Suprapubic skin (tissue), 4 donors: ENCODE measurements around the gene TRRAP. TPM values are rescaled to one million over a fixed set of nuclear protein-coding genes. Genes with fewer than 3 reads are reported as not detected.

Experiments
- DNase-seq, 2 donors: peaks; one replicate each; pipeline ENCODE4 v3.0.0-alpha.2; 2019; ENCODE audit warnings: low spot score in 2 of 2
- H3K27ac ChIP-seq: fragments of 200-600 bp; sonication (generic); one replicate; pipeline ENCODE4 v1.5.1; 2019
- H3K27me3 ChIP-seq: fragments of 200-600 bp; sonication (generic); one replicate; pipeline ENCODE4 v1.5.1; 2019
- H3K36me3 ChIP-seq: fragments of 200-600 bp; sonication (generic); one replicate; pipeline ENCODE4 v1.5.1; 2019
- H3K4me1 ChIP-seq: fragments of 200-600 bp; sonication (generic); one replicate; pipeline ENCODE4 v1.5.1; 2019
- H3K4me3 ChIP-seq: fragments of 200-600 bp; sonication (generic); one replicate; pipeline ENCODE4 v1.5.1; 2019; ENCODE audit warnings: mild to moderate bottlenecking
- H3K9me3 ChIP-seq: fragments of 200-600 bp; sonication (generic); one replicate; pipeline ENCODE4 v1.5.1; 2019
- CTCF ChIP-seq, 2 donors: fragments of 200-600 bp in 1 of 2; fragments of 450-650 bp in 1 of 2; sonication (generic) in 1 of 2; IDR thresholded peaks; one replicate each; pipeline ENCODE4 v1.5.1; 2016 to 2019; ENCODE audit warnings: antibody characterized with exemption in 2 of 2, mild to moderate bottlenecking in 1 of 2, moderate library complexity in 1 of 2
- EP300 ChIP-seq: sonication (generic); formaldehyde crosslinking; IDR thresholded peaks from one replicate; pipeline ENCODE4 v1.6.1; 2017; ENCODE audit warnings: antibody characterized with exemption
- POLR2A ChIP-seq, 2 donors: fragments of 450-650 bp; IDR thresholded peaks; one replicate each; pipeline ENCODE4 v1.6.1; 2017; ENCODE audit warnings: antibody characterized with exemption in 2 of 2, mild to moderate bottlenecking in 2 of 2, moderate library complexity in 2 of 2
- POLR2AphosphoS5 ChIP-seq, 3 donors: sonication (generic); formaldehyde crosslinking; IDR thresholded peaks; one replicate each; pipeline ENCODE4 v1.6.1; 2017; ENCODE audit warnings: antibody characterized with exemption in 3 of 3
- WGBS: methylation state at CpG from one replicate; pipeline ENCODE4 v1.1.5; 2018; 5-methylcytosine and 5-hydroxymethylcytosine counted together
- total RNA-seq, 4 donors: library from RNA; depleted of rRNA; stranded (reverse); fragments of >200 nt; gene quantifications; one replicate each; pipeline ENCODE4 v1.1.0, GENCODE V29; 2016

TRRAP gene
- 10 to 100 TPM; 46.2 to 97.1 (median 65.7) TPM for total RNA-seq

DNA sequence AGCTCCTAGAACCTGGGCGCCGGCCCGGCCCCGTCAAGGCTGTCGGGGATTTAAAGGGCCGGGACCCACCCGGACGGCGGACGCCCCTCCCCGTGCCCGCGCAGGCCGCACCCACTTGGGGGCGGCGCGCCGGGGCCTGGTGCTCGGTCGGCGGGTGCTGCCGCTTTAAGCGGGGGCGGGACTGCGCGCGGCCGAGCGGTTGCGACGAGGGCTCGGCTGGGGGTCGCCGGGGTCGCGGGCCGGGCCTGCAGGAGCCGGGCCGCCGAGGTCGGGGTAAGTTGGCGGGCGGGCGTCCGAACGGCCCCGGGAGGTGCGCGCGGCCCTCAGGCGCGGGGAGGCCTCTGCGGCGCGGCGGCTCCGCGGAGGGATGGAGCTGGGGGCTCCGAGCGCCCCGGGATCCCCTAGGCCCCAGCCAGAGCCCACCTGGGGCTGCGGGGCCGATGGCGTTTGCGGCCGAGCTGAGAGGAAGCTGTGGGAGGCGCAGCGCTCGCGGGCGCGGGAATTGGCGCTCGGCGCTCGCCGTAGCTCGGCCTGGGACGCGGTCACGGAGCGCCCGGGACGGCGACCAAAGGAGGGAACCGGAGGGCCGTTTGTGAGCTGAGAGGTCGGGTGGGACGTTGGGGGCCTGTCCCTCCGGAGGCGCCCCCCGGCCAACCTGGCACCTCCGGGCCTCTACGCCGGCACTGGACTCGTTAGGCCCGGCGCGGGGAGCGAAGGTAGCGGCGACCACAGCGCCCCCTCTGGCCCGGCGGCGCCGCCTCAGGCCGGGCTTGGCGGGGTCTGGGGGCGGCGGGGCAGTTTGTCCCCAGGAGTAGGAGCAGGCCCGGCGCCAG, at the start of gene TRRAP:
TSS of gene TRRAP (plus strand) at position 168 of the 833 bp plus-strand sequence. CDS start 2,619 bp downstream, outside the sequence.
- peaks cover 29% of the 10 kb centered on the region for H3K4me1 ChIP-seq
- peak; percentile 83 to 85 for DNase-seq
- TF ChIP-seq EP300 (no peak), CTCF (IDR thresholded peaks at IDR 0.05) (peak; percentile 51 to 98), POLR2AphosphoS5 (IDR thresholded peaks at IDR 0.05) (peak in 2 of 3 donors; percentile 47 to 87), POLR2A (IDR thresholded peaks at IDR 0.05) (no peak)
- peak within 1 kb of the TSS; percentile 98 for H3K27ac ChIP-seq
- no CpG with 5 or more reads among the region's 113 CpGs for WGBS
- H3K4me3 ChIP-seq: peak within 1 kb of the TSS; percentile 100
- no peaks in the 10 kb centered on the region for H3K27me3 ChIP-seq
- H3K9me3 ChIP-seq: no peaks in the 10 kb centered on the region
- peaks cover 10% of the 10 kb centered on the region for H3K36me3 ChIP-seq

GRCh38 chr7:98830972-98831548, 47.3 kb upstream of the TRRAP start:
- TF ChIP-seq EP300 (no peak), POLR2AphosphoS5 (IDR thresholded peaks at IDR 0.05) (no peak), POLR2A (IDR thresholded peaks at IDR 0.05) (no peak), CTCF (IDR thresholded peaks at IDR 0.05) (no peak)
- Histone ChIP-seq H3K36me3 (no peaks in the 10 kb centered on the region), H3K9me3 (no peaks in the 10 kb centered on the region), H3K27ac (no peak overlapping the region), H3K4me3 (no peak overlapping the region), H3K27me3 (peaks cover 15% of the 10 kb centered on the region), H3K4me1 (peaks cover 11% of the 10 kb centered on the region)
- WGBS: 74% methylated on average over 2 of the region's 2 CpGs
- DNase-seq: no peak

DNA sequence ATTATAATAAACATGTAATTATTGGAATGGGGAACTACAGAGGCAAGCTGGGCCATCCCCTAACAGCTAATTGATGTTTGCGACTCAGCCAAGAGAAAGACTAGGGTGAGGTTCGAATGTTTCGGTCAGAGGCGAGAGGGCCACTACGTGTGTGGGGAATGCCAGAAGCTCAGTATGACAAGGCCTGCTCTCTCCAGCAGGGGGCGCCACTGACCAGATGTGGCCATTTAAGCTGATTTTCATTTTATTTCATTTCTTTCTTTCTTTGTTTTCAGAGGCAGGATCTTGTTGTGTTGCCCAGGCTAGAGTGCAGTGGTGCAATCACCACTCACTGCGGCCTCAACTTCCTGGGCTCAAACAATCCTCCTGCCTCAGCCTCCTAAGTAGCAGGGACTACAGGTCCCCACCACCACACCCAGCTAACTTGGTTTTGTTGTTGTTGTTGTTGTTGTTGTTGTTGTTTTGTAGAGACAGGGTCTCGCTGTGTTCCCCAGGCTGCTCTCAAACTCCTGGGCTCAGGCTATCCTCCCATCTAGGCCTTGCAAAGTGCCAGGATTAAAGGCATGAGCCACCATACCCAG, 46.6 kb upstream of the TRRAP start:
- 83% methylated on average over 8 of the region's 8 CpGs for WGBS
- Histone ChIP-seq H3K27ac (no peak overlapping the region), H3K4me1 (peaks cover 4% of the 10 kb centered on the region), H3K9me3 (no peaks in the 10 kb centered on the region), H3K4me3 (no peak overlapping the region), H3K36me3 (no peaks in the 10 kb centered on the region), H3K27me3 (peaks cover 15% of the 10 kb centered on the region)
- TF ChIP-seq POLR2A (IDR thresholded peaks at IDR 0.05) (no peak), POLR2AphosphoS5 (IDR thresholded peaks at IDR 0.05) (no peak), EP300 (no peak), CTCF (IDR thresholded peaks at IDR 0.05) (no peak)
- DNase-seq: no peak

DNA sequence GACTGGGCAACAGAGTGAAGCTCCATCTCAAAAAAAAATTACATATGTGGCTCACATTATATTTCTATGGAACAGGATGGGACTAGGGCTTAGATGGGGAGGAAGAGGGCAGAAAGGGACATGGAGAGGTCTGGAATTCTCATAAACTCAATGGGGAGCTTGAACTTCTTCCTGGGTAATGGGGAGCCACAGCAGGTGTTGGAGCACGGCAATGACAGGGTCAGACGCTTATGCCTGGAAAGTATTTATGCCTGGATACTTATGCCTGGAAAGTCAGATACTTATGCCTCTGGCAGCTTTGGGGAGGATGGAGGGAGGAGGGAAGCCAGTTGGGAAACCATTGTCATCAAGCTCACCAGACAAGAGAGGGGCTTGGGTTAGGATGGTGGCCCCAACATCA, 45.3 kb upstream of the TRRAP start:
- Histone ChIP-seq H3K4me1 (no peaks in the 10 kb centered on the region), H3K27me3 (peaks cover 15% of the 10 kb centered on the region), H3K36me3 (no peaks in the 10 kb centered on the region), H3K27ac (no peak overlapping the region), H3K4me3 (no peak overlapping the region), H3K9me3 (no peaks in the 10 kb centered on the region)
- no peak for TF ChIP-seq POLR2AphosphoS5 (IDR thresholded peaks at IDR 0.05)
- TF ChIP-seq EP300: no peak
- no peak for TF ChIP-seq POLR2A (IDR thresholded peaks at IDR 0.05)
- TF ChIP-seq CTCF (IDR thresholded peaks at IDR 0.05): no peak
- no peak for DNase-seq
- 76% methylated on average over 2 of the region's 2 CpGs for WGBS

- peaks cover 17% of the 10 kb centered on the region for H3K27me3 ChIP-seq
- no peak for DNase-seq
- H3K4me3 ChIP-seq: no peak overlapping the region
- WGBS: 63% methylated on average over 8 of the region's 8 CpGs
- no peaks in the 10 kb centered on the region for H3K4me1 ChIP-seq
- no peak for TF ChIP-seq POLR2AphosphoS5 (IDR thresholded peaks at IDR 0.05)
- TF ChIP-seq EP300: no peak
- no peak for TF ChIP-seq POLR2A (IDR thresholded peaks at IDR 0.05)
- no peak for TF ChIP-seq CTCF (IDR thresholded peaks at IDR 0.05)
- H3K36me3 ChIP-seq: no peaks in the 10 kb centered on the region
- no peak overlapping the region for H3K27ac ChIP-seq
- no peaks in the 10 kb centered on the region for H3K9me3 ChIP-seq
Measured at GRCh38 chr7:98834949-98835348, 43.4 kb upstream of the TRRAP start.
